MCF 10A (cell line): ENCODE measurements around the gene TTC7B. TPM values are rescaled to one million over a fixed set of nuclear protein-coding genes. Genes with fewer than 3 reads are reported as not detected.

Experiments used
- BruUV-seq: library from RNA; stranded (reverse); fragments of 400-500 nt; replicated peaks from 2 replicates; lab custom pipeline; 2021; lab: Mats Ljungman, UMichigan
- CTCF ChIA-PET: fragments of 300-600 bp; sonication (Branson Sonifier 250); formaldehyde crosslinking; extraction: SDS; loops from one replicate; lab custom pipeline; 2021; ENCODE audit warnings: antibody characterized with exemption, inconsistent platforms; lab: Yijun Ruan, JAX
- POLR2A ChIA-PET: fragments of 300-600, 350-650 bp; sonication (Branson Sonifier 250); formaldehyde crosslinking; extraction: SDS; loops from one replicate; lab custom pipeline; 2020; ENCODE audit warnings: antibody characterized with exemption, inconsistent platforms; lab: Yijun Ruan, JAX
- DNase-seq: peaks from one replicate; pipeline ENCODE4 v3.0.0-alpha.2; 2018; ENCODE audit not compliant: unreplicated experiment
- H3K27ac Mint-ChIP-seq: one replicate; pipeline ENCODE4 v1.8.0; 2022; ENCODE audit warnings: mild to moderate bottlenecking, low read depth, mixed read lengths; ENCODE audit not compliant: unreplicated experiment
- H3K27me3 Mint-ChIP-seq: one replicate; pipeline ENCODE4 v1.8.0; 2022; ENCODE audit warnings: mixed read lengths; ENCODE audit not compliant: insufficient read depth, unreplicated experiment
- H3K36me3 Mint-ChIP-seq: one replicate; pipeline ENCODE4 v1.8.0; 2022; ENCODE audit warnings: mild to moderate bottlenecking, moderate library complexity, mixed read lengths; ENCODE audit not compliant: insufficient read depth, unreplicated experiment
- H3K4me1 Mint-ChIP-seq: one replicate; pipeline ENCODE4 v1.8.0; 2022; ENCODE audit warnings: mixed read lengths; ENCODE audit not compliant: insufficient read depth, unreplicated experiment
- H3K4me3 Mint-ChIP-seq: one replicate; pipeline ENCODE4 v1.8.0; 2022; ENCODE audit warnings: mild to moderate bottlenecking, moderate library complexity, mixed read lengths; ENCODE audit not compliant: unreplicated experiment
- H3K9me3 Mint-ChIP-seq: one replicate; pipeline ENCODE4 v1.8.0; 2022; ENCODE audit warnings: mixed read lengths; ENCODE audit not compliant: unreplicated experiment
- intact Hi-C: fragments of 100-400 bp; cut with micrococcal nuclease; formaldehyde crosslinking; loops from 2 replicates; pipeline ENCODE4 v1.14.1; 2022
- total RNA-seq: library from RNA; stranded (reverse); gene quantifications from 2 replicates; pipeline ENCODE4 v1.2.3, GENCODE V29; 2022
- TF ChIP-seq, protein P1 (sequence below): fragments of 200-600 bp; IDR thresholded peaks from one replicate; pipeline ENCODE4 v1.8.0; 2022; ENCODE audit warnings: antibody characterized with exemption, mild to moderate bottlenecking; ENCODE audit not compliant: unreplicated experiment

The TTC7B gene
- total RNA-seq, 1 experiment from 2014 or later, result 31.1 TPM

DNA sequence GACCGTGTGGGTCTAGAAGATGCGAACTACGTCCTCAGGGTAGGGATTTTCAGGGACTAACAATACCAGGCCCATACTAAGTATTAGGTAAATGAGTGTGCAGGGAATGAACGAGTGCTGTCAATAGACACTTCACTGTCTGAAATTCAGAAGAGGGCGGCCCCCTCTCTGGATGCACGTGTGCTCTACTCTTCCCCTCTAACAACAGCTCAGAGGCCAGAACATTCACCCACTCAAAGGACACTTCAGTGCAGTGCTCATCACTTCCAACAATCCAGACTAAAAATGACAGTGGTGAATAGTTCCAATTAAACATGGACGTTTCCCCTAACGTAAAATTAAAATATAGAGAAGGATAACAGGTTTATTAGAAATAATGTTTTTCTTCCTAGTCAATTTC lies 219.5 kb downstream of the TTC7B start:
- CTCF ChIA-PET, result no interaction called here
- TF ChIP-seq, protein P1, sequence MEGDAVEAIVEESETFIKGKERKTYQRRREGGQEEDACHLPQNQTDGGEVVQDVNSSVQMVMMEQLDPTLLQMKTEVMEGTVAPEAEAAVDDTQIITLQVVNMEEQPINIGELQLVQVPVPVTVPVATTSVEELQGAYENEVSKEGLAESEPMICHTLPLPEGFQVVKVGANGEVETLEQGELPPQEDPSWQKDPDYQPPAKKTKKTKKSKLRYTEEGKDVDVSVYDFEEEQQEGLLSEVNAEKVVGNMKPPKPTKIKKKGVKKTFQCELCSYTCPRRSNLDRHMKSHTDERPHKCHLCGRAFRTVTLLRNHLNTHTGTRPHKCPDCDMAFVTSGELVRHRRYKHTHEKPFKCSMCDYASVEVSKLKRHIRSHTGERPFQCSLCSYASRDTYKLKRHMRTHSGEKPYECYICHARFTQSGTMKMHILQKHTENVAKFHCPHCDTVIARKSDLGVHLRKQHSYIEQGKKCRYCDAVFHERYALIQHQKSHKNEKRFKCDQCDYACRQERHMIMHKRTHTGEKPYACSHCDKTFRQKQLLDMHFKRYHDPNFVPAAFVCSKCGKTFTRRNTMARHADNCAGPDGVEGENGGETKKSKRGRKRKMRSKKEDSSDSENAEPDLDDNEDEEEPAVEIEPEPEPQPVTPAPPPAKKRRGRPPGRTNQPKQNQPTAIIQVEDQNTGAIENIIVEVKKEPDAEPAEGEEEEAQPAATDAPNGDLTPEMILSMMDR, result no peak
- Mint-ChIP-seq H3K4me1 (no peaks in the 10 kb centered on the region), H3K27me3 (no peaks in the 10 kb centered on the region), H3K27ac (no peak overlapping the region), H3K4me3 (no peak overlapping the region), H3K36me3 (no peaks in the 10 kb centered on the region), H3K9me3 (no peaks in the 10 kb centered on the region)
- no TSS peak for BruUV-seq
- DNase-seq, result no peak
- POLR2A ChIA-PET, result no interaction called here
- intact Hi-C loops, result no loop called here

DNA sequence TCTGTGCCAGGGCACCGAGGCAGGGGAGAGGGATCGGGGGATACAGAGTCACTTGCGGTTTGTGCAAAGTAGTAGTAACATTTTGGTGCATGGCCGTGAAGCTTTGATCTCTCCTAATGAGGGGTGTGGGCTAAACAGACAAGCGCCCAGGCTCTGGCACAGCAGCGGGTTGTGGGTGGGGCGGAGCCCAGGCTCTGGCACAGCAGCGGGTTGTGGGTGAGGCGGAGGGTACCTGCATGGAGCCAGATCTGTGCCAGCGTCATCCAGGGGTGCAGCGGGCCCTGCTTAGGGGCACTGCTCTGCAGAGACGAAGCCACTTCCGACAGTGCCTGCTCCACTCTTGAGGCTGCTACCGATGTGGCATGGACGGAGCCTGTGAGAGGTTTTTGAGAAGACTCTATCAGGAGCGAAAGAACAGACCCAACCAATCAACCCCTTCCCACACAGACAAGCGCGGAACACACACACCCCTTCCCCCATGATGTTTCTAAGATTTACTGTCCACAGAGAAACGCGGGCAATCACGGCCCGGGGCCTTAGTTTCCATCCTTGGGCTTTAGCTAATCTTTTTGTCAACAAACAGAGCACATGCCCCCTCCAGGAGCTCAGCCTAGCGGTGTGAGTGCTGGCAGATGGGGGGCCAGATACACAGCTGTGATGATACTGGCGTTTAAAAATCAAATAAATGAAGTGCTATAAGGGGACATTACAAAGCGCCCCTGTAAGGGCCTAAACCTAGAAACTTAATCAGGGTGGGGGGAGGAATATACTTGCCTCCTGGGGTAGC lies 222.8 kb downstream of the TTC7B start:
- intact Hi-C loops, result no loop called here
- CTCF ChIA-PET, result interaction anchor here (0.6 kb wide), 1 partner anchor 25 kb away, joined by 3 read pairs; no protein-coding TSS in a partner anchor
- TF ChIP-seq, protein P1, result no peak
- Mint-ChIP-seq H3K4me1 (no peaks in the 10 kb centered on the region), H3K36me3 (no peaks in the 10 kb centered on the region), H3K27ac (no peak overlapping the region), H3K27me3 (no peaks in the 10 kb centered on the region), H3K4me3 (no peak overlapping the region), H3K9me3 (no peaks in the 10 kb centered on the region)
- DNase-seq, result no peak
- POLR2A ChIA-PET, result no interaction called here
- no TSS peak for BruUV-seq

GRCh38 chr14:90592655-90593054 lies 223.6 kb downstream of the TTC7B start:
- TF ChIP-seq, protein P1, result no peak
- no TSS peak for BruUV-seq
- Mint-ChIP-seq H3K4me3 (no peak overlapping the region), H3K27me3 (no peaks in the 10 kb centered on the region), H3K9me3 (no peaks in the 10 kb centered on the region), H3K4me1 (no peaks in the 10 kb centered on the region), H3K27ac (no peak overlapping the region), H3K36me3 (no peaks in the 10 kb centered on the region)
- ChIA-PET CTCF (no interaction called here), POLR2A (no interaction called here)
- no peak for DNase-seq
- intact Hi-C loops, result no loop called here

- Mint-ChIP-seq H3K4me1 (no peaks in the 10 kb centered on the region), H3K27ac (no peak overlapping the region), H3K36me3 (no peaks in the 10 kb centered on the region), H3K9me3 (no peaks in the 10 kb centered on the region), H3K27me3 (no peaks in the 10 kb centered on the region), H3K4me3 (no peak overlapping the region)
- intact Hi-C loops, result no loop called here
- TF ChIP-seq, protein P1, result no peak
- DNase-seq, result peak; percentile 1
- POLR2A ChIA-PET, result no interaction called here
- BruUV-seq, result no TSS peak
- CTCF ChIA-PET, result interaction anchor here (0.7 to 1.2 kb wide), 2 partner anchors 24 to 109 kb away, joined by 3 to 4 read pairs; no protein-coding TSS in a partner anchor
These were observed 228.3 kb downstream of the TTC7B start for GRCh38 chr14:90587918-90588317.
